ENCODE measurements around the gene MRPL43.

GRCh38 chr10:100967332-100967731 is 20.0 kb downstream of the MRPL43 start:
- TF ChIP-seq CTCF (IDR thresholded peaks at IDR 0.05; ENCODE audit: insufficient read depth, low read length, poor library complexity, severe bottlenecking): no peak
- no peak for TF ChIP-seq EZH2phosphoT487 (conservative IDR thresholded peaks at IDR 0.05; ENCODE audit: low read length)
